Neutrophil (primary cell): Measurements from ENCODE around the gene PRAME.
"Not testable (repeated sequence)": the region's sequence is repeated elsewhere in the genome, so short reads cannot be mapped to it uniquely, and the experiment has no call there.

Experiments used
- H3K27ac ChIP-seq: fragments of 200-600 bp; sonication (generic); 2 replicates; pipeline ENCODE4 v1.5.1; 2016; ENCODE audit warnings: mild to moderate bottlenecking, moderate library complexity
- H3K27me3 ChIP-seq: fragments of 200-600 bp; sonication (generic); 2 replicates; pipeline ENCODE4 v1.6.0; 2016; ENCODE audit warnings: mild to moderate bottlenecking
- H3K36me3 ChIP-seq: fragments of 200-600 bp; sonication (generic); 2 replicates; pipeline ENCODE4 v1.5.1; 2017
- H3K4me1 ChIP-seq, 2 experiments: fragments of 200-600 bp in 1 of 2; sonication (generic) in 1 of 2; 1 replicate in 1 of 2; 2 replicates in 1 of 2; pipeline versions ENCODE4 v1.5.1 to v1.6.1; 2013 to 2016; ENCODE audit warnings: low read depth in 1 of 2, low read length in 1 of 2, mild to moderate bottlenecking in 1 of 2, moderate library complexity in 1 of 2; ENCODE audit not compliant: control insufficient read depth in 1 of 2, insufficient read depth in 1 of 2
- H3K4me3 ChIP-seq, 2 experiments: fragments of 200-600 bp in 1 of 2; sonication (generic) in 1 of 2; 1 replicate in 1 of 2; 2 replicates in 1 of 2; pipeline ENCODE4 v1.5.1; 2013 to 2016; ENCODE audit warnings: low read depth in 1 of 2, low read length in 1 of 2, mild to moderate bottlenecking in 1 of 2, moderate library complexity in 1 of 2
- H3K9me3 ChIP-seq: fragments of 200-600 bp; sonication (generic); 2 replicates; pipeline ENCODE4 v1.5.1; 2016
- CTCF ChIP-seq: fragments of 200-600 bp; sonication (generic); IDR thresholded peaks from 2 replicates; pipeline ENCODE4 v1.5.1; 2016; ENCODE audit warnings: antibody characterized with exemption

Gene PRAME

DNA sequence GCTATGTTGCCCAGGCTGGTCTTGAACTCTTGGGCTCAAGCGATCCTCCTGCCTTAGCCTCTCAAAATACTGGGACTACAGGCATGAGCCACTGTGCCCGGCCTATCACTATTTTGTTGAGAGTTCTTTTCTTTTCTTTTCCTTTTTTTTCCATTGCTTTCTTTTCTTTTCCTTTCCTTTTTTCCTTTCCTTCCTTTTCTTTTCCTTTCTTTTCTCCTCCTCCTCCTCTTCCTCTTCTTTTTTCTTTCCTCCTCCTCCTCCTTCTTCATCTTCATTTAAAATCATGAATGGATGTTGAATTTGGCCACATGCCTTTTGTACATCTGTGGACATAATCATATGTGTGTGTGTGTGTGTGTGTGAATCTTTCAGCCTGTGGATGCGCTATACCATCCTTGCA lies 25.7 kb upstream of the PRAME start:
- no peak for TF ChIP-seq CTCF
- Histone ChIP-seq H3K27me3 (peaks cover 19% of the 10 kb centered on the region), H3K36me3 (no peaks in the 10 kb centered on the region), H3K4me1 (no peaks in the 10 kb centered on the region), H3K9me3 (no peaks in the 10 kb centered on the region), H3K27ac (no peak overlapping the region), H3K4me3 (no peak overlapping the region)

DNA sequence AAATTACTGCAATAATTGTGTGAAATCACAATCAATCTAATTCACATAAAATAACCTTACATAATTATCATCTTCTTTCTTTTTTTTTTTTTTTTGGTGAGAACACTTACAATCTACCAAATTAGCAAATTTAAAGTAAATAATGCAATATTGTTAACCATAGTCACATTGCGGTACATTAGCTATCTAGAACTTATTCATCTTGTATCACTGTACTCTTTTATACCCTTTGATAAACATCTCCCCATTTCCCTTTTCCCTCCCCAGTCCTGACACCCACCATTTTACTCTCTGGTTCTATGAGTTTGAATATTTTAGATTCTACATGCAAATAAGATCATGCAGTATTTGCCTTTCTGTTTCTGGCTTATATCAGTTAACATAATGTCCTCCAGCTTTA lies 24.0 kb upstream of the PRAME start:
- no peaks in the 10 kb centered on the region for H3K9me3 ChIP-seq
- no peak for TF ChIP-seq CTCF
- H3K27ac ChIP-seq = no peak overlapping the region
- no peaks in the 10 kb centered on the region for H3K4me1 ChIP-seq
- peaks cover 19% of the 10 kb centered on the region for H3K27me3 ChIP-seq
- no peak overlapping the region for H3K4me3 ChIP-seq
- H3K36me3 ChIP-seq = no peaks in the 10 kb centered on the region

DNA sequence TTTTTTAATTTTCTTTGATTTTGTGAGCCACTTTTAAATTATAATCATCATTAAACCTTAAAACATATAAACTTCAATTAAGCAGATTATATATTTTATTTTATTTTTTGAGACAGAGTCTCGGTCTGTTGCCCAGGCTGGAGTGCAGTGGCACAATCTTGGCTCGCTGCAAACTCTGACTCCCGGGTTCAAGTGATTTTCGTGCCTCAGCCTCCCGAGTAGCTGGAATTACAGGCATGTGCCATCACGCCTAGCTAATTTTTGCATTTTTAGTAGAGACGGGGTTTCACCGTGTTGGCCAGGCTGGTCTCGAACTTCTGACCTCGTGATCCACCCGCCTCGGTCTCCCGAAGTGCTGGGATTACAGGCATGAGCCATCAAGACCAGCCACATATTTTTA lies 22.5 kb upstream of the PRAME start:
- H3K36me3 ChIP-seq, H3K4me1 ChIP-seq, H3K27ac ChIP-seq, H3K9me3 ChIP-seq, H3K4me3 ChIP-seq: not testable (repeated sequence)
- peaks cover 19% of the 10 kb centered on the region for H3K27me3 ChIP-seq

DNA sequence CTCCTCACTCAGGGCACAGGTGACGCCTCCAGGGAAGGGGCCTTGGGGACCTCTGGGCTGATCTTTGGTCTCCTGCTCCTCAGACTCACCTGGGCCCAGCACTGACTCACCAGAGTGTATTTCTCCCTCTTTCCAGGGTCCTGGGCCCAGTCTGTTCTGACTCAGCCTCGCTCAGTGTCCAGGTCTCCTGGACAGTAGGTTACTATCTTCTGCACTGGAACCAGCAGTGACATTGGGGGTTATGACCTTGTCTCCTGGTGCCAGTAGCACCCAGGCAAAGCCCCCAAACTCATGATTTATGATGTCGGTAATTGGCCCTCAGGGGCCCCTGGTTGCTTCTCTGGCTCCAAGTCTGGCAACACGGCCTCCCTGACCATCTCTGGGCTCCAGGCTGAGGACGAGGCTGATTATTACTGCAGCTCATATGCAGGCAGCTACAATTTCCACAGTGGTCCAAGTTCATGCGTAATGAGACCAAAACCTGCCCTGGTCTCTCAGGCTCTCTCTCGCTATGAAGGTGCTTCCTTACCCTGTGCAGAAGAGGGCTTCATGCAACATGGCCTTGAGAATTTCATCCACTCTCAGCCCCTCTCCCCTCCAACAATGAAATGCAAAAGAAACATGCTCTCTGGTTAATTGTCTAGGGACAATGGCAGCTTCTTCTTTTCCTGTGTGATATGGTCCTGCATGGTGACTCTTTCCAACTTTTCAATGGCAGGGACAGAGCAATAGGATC lies 21.0 kb upstream of the PRAME start:
- Histone ChIP-seq H3K4me1 (no peaks in the 10 kb centered on the region), H3K36me3 (no peaks in the 10 kb centered on the region), H3K9me3 (no peaks in the 10 kb centered on the region), H3K27me3 (peaks cover 15% of the 10 kb centered on the region), H3K27ac (no peak overlapping the region), H3K4me3 (no peak overlapping the region)
- TF ChIP-seq CTCF = no peak

- H3K36me3 ChIP-seq = no peaks in the 10 kb centered on the region
- H3K27ac ChIP-seq = no peak overlapping the region
- H3K9me3 ChIP-seq = no peaks in the 10 kb centered on the region
- peaks cover 23% of the 10 kb centered on the region for H3K27me3 ChIP-seq
- TF ChIP-seq CTCF = no peak
- H3K4me1 ChIP-seq = no peaks in the 10 kb centered on the region
- no peak overlapping the region for H3K4me3 ChIP-seq
Observed at GRCh38 chr22:22578702-22579424, 19.8 kb upstream of the PRAME start.

GRCh38 chr22:22576989-22577427 lies 17.9 kb upstream of the PRAME start:
- no peaks in the 10 kb centered on the region for H3K36me3 ChIP-seq
- no peak overlapping the region for H3K4me3 ChIP-seq
- no peaks in the 10 kb centered on the region for H3K4me1 ChIP-seq
- no peak for TF ChIP-seq CTCF
- peaks cover 13% of the 10 kb centered on the region for H3K27me3 ChIP-seq
- H3K9me3 ChIP-seq = no peaks in the 10 kb centered on the region
- H3K27ac ChIP-seq = no peak overlapping the region
